Measurements from ENCODE around the gene TRERF1.

DNA sequence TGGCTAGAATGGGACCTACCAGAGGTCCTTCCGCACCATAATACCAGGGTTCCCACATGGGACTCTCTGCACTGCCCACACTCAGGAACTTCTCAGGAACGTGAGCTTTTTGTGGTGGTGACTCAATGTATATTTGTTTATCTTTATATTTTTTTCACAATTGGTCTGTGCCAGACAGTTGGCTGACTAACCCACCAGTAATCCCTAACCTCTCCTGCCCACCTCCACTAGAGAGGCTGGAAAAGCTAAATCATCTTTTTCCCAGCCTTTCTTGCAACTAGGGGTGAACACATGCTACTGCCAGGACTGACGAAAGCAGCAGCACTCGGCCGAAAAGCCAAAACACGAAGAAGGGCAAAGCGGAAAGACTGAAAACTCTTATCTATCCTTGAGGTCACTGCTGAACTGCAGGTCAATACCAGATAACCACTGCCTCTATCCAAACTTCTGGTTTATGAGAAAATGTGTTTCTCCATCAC, 112.9 kb downstream of the TRERF1 start:
- no peak for TF ChIP-seq ZNF768 (tag by site-specific recombination; IDR thresholded peaks at IDR 0.05)
- TF ChIP-seq, protein P1, sequence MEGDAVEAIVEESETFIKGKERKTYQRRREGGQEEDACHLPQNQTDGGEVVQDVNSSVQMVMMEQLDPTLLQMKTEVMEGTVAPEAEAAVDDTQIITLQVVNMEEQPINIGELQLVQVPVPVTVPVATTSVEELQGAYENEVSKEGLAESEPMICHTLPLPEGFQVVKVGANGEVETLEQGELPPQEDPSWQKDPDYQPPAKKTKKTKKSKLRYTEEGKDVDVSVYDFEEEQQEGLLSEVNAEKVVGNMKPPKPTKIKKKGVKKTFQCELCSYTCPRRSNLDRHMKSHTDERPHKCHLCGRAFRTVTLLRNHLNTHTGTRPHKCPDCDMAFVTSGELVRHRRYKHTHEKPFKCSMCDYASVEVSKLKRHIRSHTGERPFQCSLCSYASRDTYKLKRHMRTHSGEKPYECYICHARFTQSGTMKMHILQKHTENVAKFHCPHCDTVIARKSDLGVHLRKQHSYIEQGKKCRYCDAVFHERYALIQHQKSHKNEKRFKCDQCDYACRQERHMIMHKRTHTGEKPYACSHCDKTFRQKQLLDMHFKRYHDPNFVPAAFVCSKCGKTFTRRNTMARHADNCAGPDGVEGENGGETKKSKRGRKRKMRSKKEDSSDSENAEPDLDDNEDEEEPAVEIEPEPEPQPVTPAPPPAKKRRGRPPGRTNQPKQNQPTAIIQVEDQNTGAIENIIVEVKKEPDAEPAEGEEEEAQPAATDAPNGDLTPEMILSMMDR (tag by site-specific recombination; IDR thresholded peaks at IDR 0.05) = no peak
- no peak for TF ChIP-seq ZNF223 (tag by site-specific recombination; IDR thresholded peaks at IDR 0.05)
